BJ (cell line): ENCODE results near the gene TXK. TPM values are rescaled to one million over a fixed set of nuclear protein-coding genes. Genes with fewer than 3 reads are reported as not detected.

Source experiments
- CTCF ChIA-PET: fragments of 350-600 bp; formaldehyde crosslinking; extraction: SDS; loops from one replicate; lab custom pipeline; 2021; ENCODE audit warnings: antibody characterized with exemption, inconsistent platforms; lab: Yijun Ruan, JAX
- POLR2A ChIA-PET: fragments of 300-600 bp; sonication (Branson Sonifier 250); formaldehyde crosslinking; extraction: SDS; loops from one replicate; lab custom pipeline; 2021; ENCODE audit warnings: antibody characterized with exemption; lab: Charles Lee
- DNase-seq: peaks from one replicate; pipeline ENCODE4 v3.0.0-alpha.2; 2011; ENCODE audit warnings: low read depth
- H3K27me3 ChIP-seq: 2 replicates; pipeline ENCODE4 v1.6.0; 2011; ENCODE audit warnings: low read length; ENCODE audit not compliant: control insufficient read depth, insufficient read depth
- H3K36me3 ChIP-seq: 2 replicates; pipeline ENCODE4 v1.5.1; 2011; ENCODE audit warnings: low read length; ENCODE audit not compliant: control insufficient read depth, insufficient read depth
- H3K4me3 ChIP-seq: 2 replicates; pipeline ENCODE4 v1.5.1; 2011; ENCODE audit warnings: low read depth, mild to moderate bottlenecking, control low read depth, low read length
- polyA plus RNA-seq: library from polyadenylated mRNA; depleted of rRNA; stranded (reverse); fragments of >200 nt; gene quantifications from 2 replicates; pipeline ENCODE4 v1.2.3, GENCODE V29; 2011
- TF ChIP-seq, protein P1 (sequence below): IDR thresholded peaks from 2 replicates; pipeline ENCODE4 v1.5.1; 2011; ENCODE audit warnings: low read depth, mild to moderate bottlenecking, control low read depth, inconsistent platforms, low read length, moderate library complexity; ENCODE audit not compliant: insufficient read depth

TXK gene
- polyA plus RNA-seq, 1 experiment = 0.10 TPM

DNA sequence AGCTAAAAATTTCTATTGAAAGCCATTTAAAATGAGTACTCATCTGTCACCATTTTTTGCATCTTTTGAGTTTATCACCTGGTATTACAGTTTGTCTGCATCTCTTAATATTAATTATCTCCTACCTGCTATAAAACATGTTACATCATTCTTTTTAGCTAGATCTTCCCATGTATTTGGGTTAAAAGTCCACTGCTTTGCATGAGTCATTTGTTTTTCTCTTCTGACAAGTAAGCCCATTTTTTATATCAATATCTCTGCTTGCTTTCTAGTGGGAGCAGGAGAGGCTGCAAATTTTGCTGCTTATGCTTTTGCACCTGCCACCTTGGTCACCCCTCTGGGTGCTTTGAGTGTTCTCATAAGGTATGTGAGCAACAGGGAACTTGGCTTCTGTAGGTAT, 101.3 kb downstream of the TXK start:
- CTCF ChIA-PET = interaction anchor here (0.9 to 4.4 kb wide), 5 partner anchors 8 to 53 kb away, joined by 4 to 39 read pairs (median 9); no protein-coding TSS in a partner anchor
- Histone ChIP-seq H3K36me3 (no peaks in the 10 kb centered on the region), H3K27me3 (no peaks in the 10 kb centered on the region), H3K4me3 (no peak overlapping the region)
- TF ChIP-seq, protein P1, sequence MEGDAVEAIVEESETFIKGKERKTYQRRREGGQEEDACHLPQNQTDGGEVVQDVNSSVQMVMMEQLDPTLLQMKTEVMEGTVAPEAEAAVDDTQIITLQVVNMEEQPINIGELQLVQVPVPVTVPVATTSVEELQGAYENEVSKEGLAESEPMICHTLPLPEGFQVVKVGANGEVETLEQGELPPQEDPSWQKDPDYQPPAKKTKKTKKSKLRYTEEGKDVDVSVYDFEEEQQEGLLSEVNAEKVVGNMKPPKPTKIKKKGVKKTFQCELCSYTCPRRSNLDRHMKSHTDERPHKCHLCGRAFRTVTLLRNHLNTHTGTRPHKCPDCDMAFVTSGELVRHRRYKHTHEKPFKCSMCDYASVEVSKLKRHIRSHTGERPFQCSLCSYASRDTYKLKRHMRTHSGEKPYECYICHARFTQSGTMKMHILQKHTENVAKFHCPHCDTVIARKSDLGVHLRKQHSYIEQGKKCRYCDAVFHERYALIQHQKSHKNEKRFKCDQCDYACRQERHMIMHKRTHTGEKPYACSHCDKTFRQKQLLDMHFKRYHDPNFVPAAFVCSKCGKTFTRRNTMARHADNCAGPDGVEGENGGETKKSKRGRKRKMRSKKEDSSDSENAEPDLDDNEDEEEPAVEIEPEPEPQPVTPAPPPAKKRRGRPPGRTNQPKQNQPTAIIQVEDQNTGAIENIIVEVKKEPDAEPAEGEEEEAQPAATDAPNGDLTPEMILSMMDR = no peak
- DNase-seq = no peak
- POLR2A ChIA-PET = no interaction called here

DNA sequence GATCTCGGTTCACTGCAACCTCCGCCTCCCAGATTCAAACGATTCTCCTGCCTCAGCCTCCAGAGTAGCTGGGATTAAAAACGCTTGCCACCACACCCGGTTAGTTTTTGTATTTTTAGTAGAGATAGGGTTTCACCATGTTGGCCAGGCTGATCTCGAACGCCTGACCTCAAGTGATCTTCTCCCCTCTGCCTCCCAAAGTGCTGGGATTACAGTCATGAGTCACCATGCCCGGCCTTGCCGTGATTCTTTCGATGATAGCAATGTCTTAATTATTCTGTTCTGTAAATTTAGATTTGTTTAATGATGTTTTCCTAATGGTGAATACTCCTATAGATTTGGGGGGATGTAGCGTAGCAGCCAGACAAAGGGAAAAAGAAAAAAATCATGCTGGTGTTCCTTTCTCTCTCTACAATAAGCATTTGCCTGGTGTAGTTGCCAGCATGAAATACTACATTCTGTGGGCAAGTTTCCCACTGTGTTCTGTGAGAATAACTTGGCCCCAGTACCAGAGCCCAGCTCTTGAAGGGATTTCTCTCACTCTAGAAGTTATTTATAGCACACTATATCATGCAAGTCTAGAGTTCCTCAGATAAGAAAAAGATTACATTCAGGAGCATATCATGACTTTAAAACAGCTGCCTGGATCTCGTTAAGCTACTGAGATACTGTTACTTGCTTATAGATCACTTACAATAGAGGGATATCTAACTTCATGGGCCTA, 102.1 kb downstream of the TXK start:
- DNase-seq = no peak
- Histone ChIP-seq H3K27me3 (no peaks in the 10 kb centered on the region), H3K4me3 (no peak overlapping the region), H3K36me3 (no peaks in the 10 kb centered on the region)
- ChIA-PET POLR2A (no interaction called here), CTCF (interaction anchor here (0.9 to 4.4 kb wide), 4 partner anchors 9 to 54 kb away, joined by 4 to 39 read pairs (median 8); no protein-coding TSS in a partner anchor)
- TF ChIP-seq, protein P1 = no peak

DNA sequence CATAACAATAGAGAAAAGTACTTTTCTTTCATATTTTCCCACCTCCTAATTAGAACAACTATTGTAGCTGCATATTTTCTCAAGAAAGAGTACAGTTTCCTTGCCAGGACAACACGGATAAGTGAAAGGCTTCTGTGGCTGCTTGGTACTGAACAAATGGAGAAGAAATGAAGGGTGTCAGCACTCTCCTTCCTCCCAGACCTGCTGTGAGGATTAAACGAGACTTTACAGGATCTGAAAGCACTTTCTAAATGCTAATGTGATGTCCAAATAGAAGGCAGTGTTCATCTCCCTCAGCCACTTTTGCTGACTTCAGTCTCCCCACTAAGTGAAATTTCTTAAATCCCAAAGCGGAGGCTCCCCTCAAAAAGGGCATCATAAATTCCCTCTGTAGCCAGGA, 103.6 kb downstream of the TXK start:
- TF ChIP-seq, protein P1 = no peak
- ChIA-PET POLR2A (no interaction called here), CTCF (no interaction called here)
- DNase-seq = no peak
- Histone ChIP-seq H3K4me3 (no peak overlapping the region), H3K36me3 (no peaks in the 10 kb centered on the region), H3K27me3 (no peaks in the 10 kb centered on the region)

DNA sequence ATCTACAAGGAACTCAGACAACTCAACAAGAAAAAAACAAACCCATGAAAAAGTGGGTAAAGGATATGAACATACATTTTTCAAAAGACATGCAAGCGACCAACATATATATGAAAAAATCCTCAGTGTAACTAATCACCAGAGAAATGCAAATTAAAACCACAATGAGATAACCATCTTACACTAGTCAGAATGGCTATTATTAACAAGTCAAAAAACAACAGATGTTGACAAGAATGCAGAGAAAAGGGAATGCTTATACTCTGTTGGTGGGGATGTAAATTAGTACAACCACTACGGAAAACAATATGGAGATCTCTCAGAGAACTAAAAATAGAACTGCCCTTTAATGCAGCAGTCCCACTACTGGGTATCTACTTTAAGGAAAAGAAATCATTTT, 105.4 kb downstream of the TXK start:
- CTCF ChIA-PET = interaction anchor here (1.0 kb wide), 1 partner anchor 13 kb away, joined by 3 read pairs; no protein-coding TSS in a partner anchor
- Histone ChIP-seq H3K36me3 (no peaks in the 10 kb centered on the region), H3K27me3 (no peaks in the 10 kb centered on the region), H3K4me3 (no peak overlapping the region)
- no peak for DNase-seq
- TF ChIP-seq, protein P1 = no peak
- POLR2A ChIA-PET = no interaction called here

DNA sequence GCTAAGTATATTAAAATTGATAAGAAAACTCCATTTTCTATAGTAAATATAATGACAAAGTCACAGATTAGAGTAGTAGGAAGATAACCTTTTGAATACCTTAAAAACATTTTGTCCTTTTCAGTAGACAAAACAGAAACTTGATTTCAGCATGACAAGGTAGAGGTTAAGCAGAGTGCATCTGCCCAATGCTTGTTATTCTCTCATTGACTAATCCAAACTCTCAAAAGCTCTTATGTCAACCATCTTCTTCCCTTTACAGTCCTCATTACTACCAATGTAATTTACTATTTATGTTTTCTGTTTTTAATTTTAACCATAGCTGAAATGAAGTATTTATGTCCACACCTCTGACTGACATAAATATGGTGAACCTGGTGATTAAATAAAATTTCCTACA, 106.4 kb downstream of the TXK start:
- CTCF ChIA-PET = no interaction called here
- Histone ChIP-seq H3K4me3 (no peak overlapping the region), H3K36me3 (no peaks in the 10 kb centered on the region), H3K27me3 (no peaks in the 10 kb centered on the region)
- TF ChIP-seq, protein P1 = no peak
- DNase-seq = no peak
- POLR2A ChIA-PET = no interaction called here
